MM.1S (cell line): Measurements from ENCODE around the gene BANF1.
A peak's percentile ranks its signal among the peaks of the same experiment; 100 is the strongest.

Source experiments
- DNase-seq: peaks from one replicate; pipeline ENCODE4 v3.0.0-alpha.2; 2015
- H2AFZ ChIP-seq: fragments of 300-600 bp; sonication (generic); 2 replicates; pipeline ENCODE4 v1.6.0; 2016; ENCODE audit warnings: antibody characterized with exemption, low read length
- H3F3A ChIP-seq: fragments of 300-600 bp; sonication (generic); 2 replicates; pipeline ENCODE4 v1.6.1; 2016; ENCODE audit warnings: mild to moderate bottlenecking, antibody characterized with exemption, low read length, moderate library complexity, mixed read lengths; ENCODE audit not compliant: insufficient read depth
- H3K27ac ChIP-seq: fragments of 300-600 bp; sonication (generic); 2 replicates; pipeline ENCODE4 v1.5.1; 2016; ENCODE audit warnings: mild to moderate bottlenecking, low read length
- H3K27me3 ChIP-seq: fragments of 300-600 bp; sonication (generic); replicated peaks from 2 replicates; pipeline ENCODE4 v1.6.0; 2016; ENCODE audit warnings: low read length; ENCODE audit not compliant: insufficient read depth
- H3K36me3 ChIP-seq: fragments of 300-600 bp; sonication (generic); replicated peaks from 2 replicates; pipeline ENCODE4 v1.6.1; 2016; ENCODE audit warnings: mild to moderate bottlenecking, low read length, mixed read lengths; ENCODE audit not compliant: insufficient read depth
- H3K4me1 ChIP-seq: fragments of 300-600 bp; sonication (generic); 2 replicates; pipeline ENCODE4 v1.6.1; 2016; ENCODE audit warnings: low read length, mixed read lengths
- H3K4me2 ChIP-seq: fragments of 300-600 bp; sonication (generic); 2 replicates; pipeline ENCODE4 v1.6.0; 2016; ENCODE audit warnings: low read depth, low read length
- H3K4me3 ChIP-seq: fragments of 300-600 bp; sonication (generic); 2 replicates; pipeline ENCODE4 v1.5.1; 2016; ENCODE audit warnings: low read length, mixed read lengths
- H3K79me2 ChIP-seq: fragments of 300-600 bp; sonication (generic); 2 replicates; pipeline ENCODE4 v1.6.1; 2016; ENCODE audit warnings: mixed run types, low read length, mixed read lengths
- H3K9ac ChIP-seq: fragments of 300-600 bp; sonication (generic); 2 replicates; pipeline ENCODE4 v1.6.1; 2016; ENCODE audit warnings: low read length, mixed read lengths
- H3K9me2 ChIP-seq: fragments of 300-600 bp; sonication (generic); replicated peaks from 2 replicates; pipeline ENCODE4 v1.6.1; 2016; ENCODE audit warnings: mild to moderate bottlenecking, low read length, mixed read lengths; ENCODE audit not compliant: insufficient read depth
- H3K9me3 ChIP-seq: fragments of 300-600 bp; sonication (generic); replicated peaks from 2 replicates; pipeline ENCODE4 v1.6.1; 2016; ENCODE audit warnings: mild to moderate bottlenecking, low read length, mixed read lengths; ENCODE audit not compliant: insufficient read depth
- H4K20me1 ChIP-seq: fragments of 300-600 bp; sonication (generic); 2 replicates; pipeline ENCODE4 v1.6.1; 2016; ENCODE audit warnings: mild to moderate bottlenecking, low read length, moderate library complexity, mixed read lengths; ENCODE audit not compliant: insufficient read depth
- CTCF ChIP-seq: fragments of 300-600 bp; sonication (generic); IDR thresholded peaks from 2 replicates; pipeline ENCODE4 v1.5.1; 2016; ENCODE audit warnings: antibody characterized with exemption, low read length, mixed read lengths
- EZH2 ChIP-seq: fragments of 300-600 bp; sonication (generic); optimal IDR thresholded peaks from 2 replicates; pipeline ENCODE3; 2017; ENCODE audit warnings: low read depth, mild to moderate bottlenecking, antibody characterized with exemption, low read length, mixed read lengths
- EZH2phosphoT487 ChIP-seq: fragments of 300-600 bp; sonication (generic); IDR thresholded peaks from 2 replicates; pipeline ENCODE4 v1.6.1; 2018; ENCODE audit warnings: antibody characterized with exemption, low read length

BANF1 gene

GRCh38 chr11:66051766-66052663 lies 49.7 kb downstream of the BANF1 start, which contains the start of gene SF3B2:
TSS of gene SF3B2 (plus strand) at chr11:66052364. CDS start at chr11:66052385, 21 bp downstream.
- DNase-seq = peak; percentile 99
- Histone ChIP-seq H4K20me1 (no peaks in the 10 kb centered on the region), H3K27ac (peak within 1 kb of the TSS; percentile 82), H3K4me3 (peak within 1 kb of the TSS; percentile 93), H3F3A (peaks cover 23% of the 10 kb centered on the region), H3K9me3 (no peaks in the 10 kb centered on the region), H3K4me2 (peak within 1 kb of the TSS; percentile 83), H3K27me3 (no peaks in the 10 kb centered on the region), H3K36me3 (peaks cover 10% of the 10 kb centered on the region; the same call in 1 of the 2 replicates), H3K79me2 (peaks cover 46% of the 10 kb centered on the region), H3K4me1 (peaks cover 23% of the 10 kb centered on the region), H2AFZ (peak within 1 kb of the TSS; percentile 77), H3K9ac (peak within 1 kb of the TSS; percentile 93), H3K9me2 (no peaks in the 10 kb centered on the region)
- no peak for TF ChIP-seq EZH2phosphoT487

GRCh38 chr11:66052664-66052982 lies 50.3 kb downstream of the BANF1 start:
- peaks cover 10% of the 10 kb centered on the region; the same call in 1 of the 2 replicates for H3K36me3 ChIP-seq

More at GRCh38 chr11:66052664-66052982, 50.3 kb downstream of the BANF1 start:
- no peaks in the 10 kb centered on the region for H3K9me2 ChIP-seq
- H3K4me3 ChIP-seq = peak overlapping the region; percentile 93
- DNase-seq = no peak
- peak overlapping the region; percentile 65 for H3K4me2 ChIP-seq
- H3K9me3 ChIP-seq = no peaks in the 10 kb centered on the region
- TF ChIP-seq CTCF (no peak), EZH2 (no peak), EZH2phosphoT487 (no peak)
- peaks cover 23% of the 10 kb centered on the region for H3K4me1 ChIP-seq
- no peaks in the 10 kb centered on the region for H4K20me1 ChIP-seq
- H3K79me2 ChIP-seq = peaks cover 52% of the 10 kb centered on the region
- no peaks in the 10 kb centered on the region for H3K27me3 ChIP-seq
- 0 out of 2 replicates have a peak overlapping the region, but pooled peaks have one; percentile 52 for H2AFZ ChIP-seq
- peak overlapping the region; percentile 93 for H3K9ac ChIP-seq
- peak overlapping the region; percentile 82 for H3K27ac ChIP-seq
- H3F3A ChIP-seq = peaks cover 28% of the 10 kb centered on the region
